Liver (tissue), 9 donors: ENCODE data around the gene ABAT. TPM values are rescaled to one million over a fixed set of nuclear protein-coding genes. Genes with fewer than 3 reads are reported as not detected.

Experiments used
- DNase-seq: peaks from one replicate; pipeline ENCODE4 v3.0.0-alpha.2; 2017; ENCODE audit warnings: low spot score
- H3K27ac ChIP-seq, 2 donors: one replicate each; pipeline ENCODE4 v1.7.0; 2013; ENCODE audit warnings: inconsistent platforms in 2 of 2, low read length in 2 of 2, control low read depth in 1 of 2, low read depth in 1 of 2, mild to moderate bottlenecking in 1 of 2
- H3K27me3 ChIP-seq, 4 donors: one replicate each; pipeline versions ENCODE4 v1.6.1 to v1.7.0; 2013; ENCODE audit warnings: low read length in 3 of 4, inconsistent platforms in 1 of 4, mild to moderate bottlenecking in 1 of 4, moderate library complexity in 1 of 4; ENCODE audit not compliant: control insufficient read depth in 4 of 4, insufficient read depth in 4 of 4
- H3K36me3 ChIP-seq, 4 donors: one replicate each; pipeline versions ENCODE4 v1.6.1 to v1.7.0; 2013; ENCODE audit warnings: low read length in 3 of 4, mild to moderate bottlenecking in 3 of 4, low read depth in 1 of 4, moderate library complexity in 1 of 4; ENCODE audit not compliant: control insufficient read depth in 4 of 4, insufficient read depth in 3 of 4
- H3K4me1 ChIP-seq, 4 donors: one replicate each; pipeline versions ENCODE4 v1.6.1 to v1.7.0; 2013; ENCODE audit warnings: low read length in 3 of 4, mild to moderate bottlenecking in 3 of 4, moderate library complexity in 1 of 4; ENCODE audit not compliant: control insufficient read depth in 4 of 4, insufficient read depth in 4 of 4
- H3K4me3 ChIP-seq, 3 donors: one replicate each; pipeline versions ENCODE4 v1.6.1 to v1.7.0; 2013; ENCODE audit warnings: low read length in 3 of 3, control low read depth in 1 of 3, low read depth in 1 of 3, mild to moderate bottlenecking in 1 of 3
- H3K9ac ChIP-seq, 2 donors: one replicate each; pipeline ENCODE4 v1.7.0; 2013; ENCODE audit warnings: low read length in 2 of 2, mild to moderate bottlenecking in 2 of 2, moderate library complexity in 2 of 2, control low read depth in 1 of 2, low read depth in 1 of 2
- H3K9me3 ChIP-seq, 4 donors: one replicate each; pipeline versions ENCODE4 v1.6.1 to v1.7.0; 2013; ENCODE audit warnings: low read length in 3 of 4; ENCODE audit not compliant: control insufficient read depth in 4 of 4
- FOXA1 ChIP-seq: IDR thresholded peaks from 2 replicates; pipeline ENCODE4 v1.6.1; 2016; ENCODE audit warnings: antibody characterized with exemption
- FOXA2 ChIP-seq: IDR thresholded peaks from 2 replicates; pipeline ENCODE4 v1.6.1; 2016; ENCODE audit warnings: antibody characterized with exemption
- GABPA ChIP-seq, 2 donors: IDR thresholded peaks in 1 of 2; conservative IDR thresholded peaks in 1 of 2; 2 replicates each; pipeline ENCODE4 v1.6.1; 2016; ENCODE audit warnings: antibody characterized with exemption in 2 of 2, mild to moderate bottlenecking in 1 of 2, moderate library complexity in 1 of 2
- HNF4A ChIP-seq, 2 donors: conservative IDR thresholded peaks; 2 replicates each; pipeline ENCODE4 v1.6.1; 2016; ENCODE audit warnings: antibody characterized with exemption in 2 of 2, mild to moderate bottlenecking in 2 of 2
- HNF4G ChIP-seq: IDR thresholded peaks from 2 replicates; pipeline ENCODE4 v1.6.1; 2016; ENCODE audit warnings: antibody characterized with exemption
- JUND ChIP-seq, 2 donors: IDR thresholded peaks; 2 replicates each; pipeline ENCODE4 v1.6.1; 2016; ENCODE audit warnings: antibody characterized with exemption in 2 of 2
- NR2F2 ChIP-seq: IDR thresholded peaks from 2 replicates; pipeline ENCODE4 v1.6.1; 2016; ENCODE audit warnings: antibody characterized with exemption
- RAD21 ChIP-seq, 2 donors: IDR thresholded peaks; 2 replicates each; pipeline ENCODE4 v1.6.1; 2016; ENCODE audit warnings: antibody characterized with exemption in 2 of 2, mild to moderate bottlenecking in 2 of 2
- RXRA ChIP-seq, 2 donors: IDR thresholded peaks; 2 replicates each; pipeline ENCODE4 v1.6.1; 2017 to 2018; ENCODE audit warnings: antibody characterized with exemption in 2 of 2, mild to moderate bottlenecking in 1 of 2
- SP1 ChIP-seq: IDR thresholded peaks from 2 replicates; pipeline ENCODE4 v1.6.1; 2018; ENCODE audit warnings: antibody characterized with exemption, mild to moderate bottlenecking
- TAF1 ChIP-seq: conservative IDR thresholded peaks from 2 replicates; pipeline ENCODE4 v1.6.1; 2016; ENCODE audit warnings: antibody characterized with exemption, mild to moderate bottlenecking
- YY1 ChIP-seq: IDR thresholded peaks from 2 replicates; pipeline ENCODE4 v1.6.1; 2016; ENCODE audit warnings: antibody characterized with exemption, mild to moderate bottlenecking
- WGBS: extraction: QIAGEN DNeasy Blood & Tissue Kit; methylation state at CpG from one replicate; pipeline ENCODE4 v1.1.7; 2013; 5-methylcytosine and 5-hydroxymethylcytosine counted together
- polyA plus RNA-seq, 2 donors: library from polyadenylated mRNA; stranded (reverse) in 1 of 2; unstranded in 1 of 2; fragments of 200-250 nt in 1 of 2; fragments of >200 nt in 1 of 2; fragmentation: Nextera tagmentation in 1 of 2; extraction: Ambion mirVana in 1 of 2; gene quantifications; one replicate each; pipeline versions ENCODE4 v1.2.1 to v1.2.3, GENCODE V29; 2013 to 2015
- total RNA-seq, 2 donors: library from RNA; depleted of rRNA; stranded (reverse); fragments of >200 nt; gene quantifications; one replicate each; pipeline ENCODE4 v1.2.3, GENCODE V29; 2014
- TF ChIP-seq, protein P1 (sequence below): fragments of 150-350 bp; IDR thresholded peaks from 2 replicates; pipeline ENCODE4 v1.5.1; 2017; ENCODE audit warnings: improper control_type of control experiment, low read depth, low read length; ENCODE audit not compliant: missing input control
- TF ChIP-seq, protein P2 (sequence below): IDR thresholded peaks from 2 replicates; pipeline ENCODE4 v1.6.1; 2016; ENCODE audit warnings: antibody characterized with exemption, mild to moderate bottlenecking
- TF ChIP-seq, protein P3 (sequence below): IDR thresholded peaks from 2 replicates; pipeline ENCODE4 v1.6.1; 2016; ENCODE audit warnings: antibody characterized with exemption
- TF ChIP-seq, protein P4 (sequence below): IDR thresholded peaks from 2 replicates; pipeline ENCODE4 v1.6.1; 2016; ENCODE audit warnings: antibody characterized with exemption
- donor health status: healthy.
- donor health status: healthy.
- donor health status: healthy.
- donor health status: healthy.
- donor health status: healthy.

The ABAT gene
- total and polyA plus RNA-seq, 4 donors: 52.4 to 205 (median 141) TPM

DNA sequence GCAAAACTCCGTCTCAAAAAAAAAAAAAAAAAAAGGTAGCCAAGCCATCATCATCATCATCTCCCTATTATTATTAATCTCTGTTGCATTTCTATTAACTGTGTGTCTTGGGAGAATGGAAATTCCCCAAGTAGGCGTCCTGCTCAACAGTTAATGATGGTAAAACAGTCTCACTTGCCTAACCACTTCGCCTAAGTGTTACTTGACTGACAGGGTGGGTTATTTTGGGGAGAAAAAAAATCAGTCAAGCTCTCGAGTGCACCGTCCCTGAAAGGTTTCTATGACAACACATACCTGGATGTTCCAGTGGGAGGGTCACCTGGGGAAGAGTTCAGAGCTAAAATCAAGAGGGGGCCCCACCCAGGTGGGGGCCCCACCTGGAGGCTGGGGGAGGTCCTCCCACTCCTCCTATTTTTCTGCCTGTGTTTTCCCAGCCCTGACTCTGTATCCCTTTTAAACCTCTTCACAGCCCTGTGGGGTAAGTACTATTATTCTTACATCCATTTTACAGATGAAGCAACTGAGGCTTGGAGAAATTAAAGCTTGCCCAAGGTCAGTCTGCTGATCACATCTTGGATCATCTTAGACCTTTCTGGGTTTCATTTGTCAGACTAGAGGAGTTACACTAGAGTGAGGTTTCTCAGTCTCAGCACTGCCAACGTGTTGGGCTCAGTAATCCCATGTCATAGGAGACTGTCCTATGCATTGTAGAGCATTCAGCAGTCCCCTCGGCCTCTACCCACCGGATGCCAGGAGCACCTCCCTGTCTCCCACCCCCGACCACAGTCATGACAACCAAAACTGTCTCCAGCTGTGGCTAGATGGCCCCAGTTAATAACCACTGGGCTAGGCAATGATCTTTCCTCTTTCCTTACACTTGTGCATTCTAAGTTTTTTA is 11.0 kb upstream of the ABAT start:
- DNase-seq: no peak
- H3K4me3 ChIP-seq: no peak overlapping the region
- H3K27ac ChIP-seq: no peak overlapping the region
- H3K9ac ChIP-seq: no peak overlapping the region
- H3K36me3 ChIP-seq: peaks cover 0 to 7% (median 2%) of the 10 kb centered on the region in 4 donors
- no peaks in the 10 kb centered on the region for H3K27me3 ChIP-seq
- 92% methylated on average over 9 of the region's 9 CpGs for WGBS
- TF ChIP-seq NR2F2: no peak
- TF ChIP-seq JUND (IDR thresholded peaks at IDR 0.05): no peak
- TF ChIP-seq HNF4G: no peak
- TF ChIP-seq, protein P1, sequence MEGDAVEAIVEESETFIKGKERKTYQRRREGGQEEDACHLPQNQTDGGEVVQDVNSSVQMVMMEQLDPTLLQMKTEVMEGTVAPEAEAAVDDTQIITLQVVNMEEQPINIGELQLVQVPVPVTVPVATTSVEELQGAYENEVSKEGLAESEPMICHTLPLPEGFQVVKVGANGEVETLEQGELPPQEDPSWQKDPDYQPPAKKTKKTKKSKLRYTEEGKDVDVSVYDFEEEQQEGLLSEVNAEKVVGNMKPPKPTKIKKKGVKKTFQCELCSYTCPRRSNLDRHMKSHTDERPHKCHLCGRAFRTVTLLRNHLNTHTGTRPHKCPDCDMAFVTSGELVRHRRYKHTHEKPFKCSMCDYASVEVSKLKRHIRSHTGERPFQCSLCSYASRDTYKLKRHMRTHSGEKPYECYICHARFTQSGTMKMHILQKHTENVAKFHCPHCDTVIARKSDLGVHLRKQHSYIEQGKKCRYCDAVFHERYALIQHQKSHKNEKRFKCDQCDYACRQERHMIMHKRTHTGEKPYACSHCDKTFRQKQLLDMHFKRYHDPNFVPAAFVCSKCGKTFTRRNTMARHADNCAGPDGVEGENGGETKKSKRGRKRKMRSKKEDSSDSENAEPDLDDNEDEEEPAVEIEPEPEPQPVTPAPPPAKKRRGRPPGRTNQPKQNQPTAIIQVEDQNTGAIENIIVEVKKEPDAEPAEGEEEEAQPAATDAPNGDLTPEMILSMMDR: no peak
- no peak for TF ChIP-seq SP1
- no peak for TF ChIP-seq HNF4A (conservative IDR thresholded peaks at IDR 0.05)
- TF ChIP-seq FOXA1: no peak
- no peak for TF ChIP-seq GABPA (IDR thresholded peaks at IDR 0.05 in 1 of 2, conservative IDR thresholded peaks at IDR 0.05 in 1 of 2)
- TF ChIP-seq TAF1: no peak
- no peaks in the 10 kb centered on the region for H3K9me3 ChIP-seq
- H3K4me1 ChIP-seq: no peaks in the 10 kb centered on the region

DNA sequence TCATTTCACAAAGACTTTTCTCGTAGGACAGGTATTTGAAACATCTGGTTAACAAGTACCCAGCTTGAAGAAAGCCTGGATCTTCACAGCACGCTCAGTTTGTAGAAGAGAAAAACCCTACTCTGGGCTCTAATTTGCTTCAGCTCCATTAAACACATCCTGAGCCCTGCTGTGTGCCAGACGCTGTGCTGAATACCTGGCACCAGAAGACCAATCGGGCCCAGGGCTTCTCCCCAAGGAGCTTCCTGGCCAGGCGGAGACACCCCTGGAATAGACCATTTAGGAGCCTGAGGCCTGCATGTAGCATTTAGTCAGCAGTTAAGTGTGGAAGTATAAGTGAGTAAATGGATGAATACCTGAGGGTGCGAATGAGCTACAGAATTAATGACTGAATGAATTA is 8.9 kb upstream of the ABAT start:
- TF ChIP-seq YY1: no peak
- no peak for TF ChIP-seq FOXA2
- TF ChIP-seq NR2F2: no peak
- no peak for TF ChIP-seq RAD21 (IDR thresholded peaks at IDR 0.05)
- TF ChIP-seq SP1: no peak
- TF ChIP-seq GABPA (IDR thresholded peaks at IDR 0.05 in 1 of 2, conservative IDR thresholded peaks at IDR 0.05 in 1 of 2): no peak
- no peak for TF ChIP-seq HNF4G
- no peak for TF ChIP-seq TAF1
- TF ChIP-seq, protein P2, sequence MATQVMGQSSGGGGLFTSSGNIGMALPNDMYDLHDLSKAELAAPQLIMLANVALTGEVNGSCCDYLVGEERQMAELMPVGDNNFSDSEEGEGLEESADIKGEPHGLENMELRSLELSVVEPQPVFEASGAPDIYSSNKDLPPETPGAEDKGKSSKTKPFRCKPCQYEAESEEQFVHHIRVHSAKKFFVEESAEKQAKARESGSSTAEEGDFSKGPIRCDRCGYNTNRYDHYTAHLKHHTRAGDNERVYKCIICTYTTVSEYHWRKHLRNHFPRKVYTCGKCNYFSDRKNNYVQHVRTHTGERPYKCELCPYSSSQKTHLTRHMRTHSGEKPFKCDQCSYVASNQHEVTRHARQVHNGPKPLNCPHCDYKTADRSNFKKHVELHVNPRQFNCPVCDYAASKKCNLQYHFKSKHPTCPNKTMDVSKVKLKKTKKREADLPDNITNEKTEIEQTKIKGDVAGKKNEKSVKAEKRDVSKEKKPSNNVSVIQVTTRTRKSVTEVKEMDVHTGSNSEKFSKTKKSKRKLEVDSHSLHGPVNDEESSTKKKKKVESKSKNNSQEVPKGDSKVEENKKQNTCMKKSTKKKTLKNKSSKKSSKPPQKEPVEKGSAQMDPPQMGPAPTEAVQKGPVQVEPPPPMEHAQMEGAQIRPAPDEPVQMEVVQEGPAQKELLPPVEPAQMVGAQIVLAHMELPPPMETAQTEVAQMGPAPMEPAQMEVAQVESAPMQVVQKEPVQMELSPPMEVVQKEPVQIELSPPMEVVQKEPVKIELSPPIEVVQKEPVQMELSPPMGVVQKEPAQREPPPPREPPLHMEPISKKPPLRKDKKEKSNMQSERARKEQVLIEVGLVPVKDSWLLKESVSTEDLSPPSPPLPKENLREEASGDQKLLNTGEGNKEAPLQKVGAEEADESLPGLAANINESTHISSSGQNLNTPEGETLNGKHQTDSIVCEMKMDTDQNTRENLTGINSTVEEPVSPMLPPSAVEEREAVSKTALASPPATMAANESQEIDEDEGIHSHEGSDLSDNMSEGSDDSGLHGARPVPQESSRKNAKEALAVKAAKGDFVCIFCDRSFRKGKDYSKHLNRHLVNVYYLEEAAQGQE: no peak
- TF ChIP-seq, protein P3, sequence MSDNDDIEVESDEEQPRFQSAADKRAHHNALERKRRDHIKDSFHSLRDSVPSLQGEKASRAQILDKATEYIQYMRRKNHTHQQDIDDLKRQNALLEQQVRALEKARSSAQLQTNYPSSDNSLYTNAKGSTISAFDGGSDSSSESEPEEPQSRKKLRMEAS: no peak
- no peak for TF ChIP-seq RXRA (IDR thresholded peaks at IDR 0.05)
- TF ChIP-seq HNF4A (conservative IDR thresholded peaks at IDR 0.05): no peak
- TF ChIP-seq, protein P4, sequence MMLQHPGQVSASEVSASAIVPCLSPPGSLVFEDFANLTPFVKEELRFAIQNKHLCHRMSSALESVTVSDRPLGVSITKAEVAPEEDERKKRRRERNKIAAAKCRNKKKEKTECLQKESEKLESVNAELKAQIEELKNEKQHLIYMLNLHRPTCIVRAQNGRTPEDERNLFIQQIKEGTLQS: no peak
- no peak for DNase-seq
- Histone ChIP-seq H3K27me3 (no peaks in the 10 kb centered on the region), H3K36me3 (peaks cover 0 to 9% (median 2%) of the 10 kb centered on the region in 4 donors), H3K4me1 (no peaks in the 10 kb centered on the region), H3K9me3 (no peaks in the 10 kb centered on the region), H3K4me3 (no peak overlapping the region), H3K27ac (no peak overlapping the region), H3K9ac (no peak overlapping the region)
- 92% methylated on average over 6 of the region's 6 CpGs for WGBS
